Glutamatergic neuron (in vitro differentiated cells): ENCODE measurements around the gene NAA15. TPM values are rescaled to one million over a fixed set of nuclear protein-coding genes. Genes with fewer than 3 reads are reported as not detected.

Experiments
- DNase-seq: peaks from one replicate; pipeline ENCODE4 v3.0.0; 2022
- H3K27ac Mint-ChIP-seq: one replicate; pipeline ENCODE4 v1.8.0; 2020; ENCODE audit warnings: mild to moderate bottlenecking, mixed read lengths, inconsistent platforms; ENCODE audit not compliant: unreplicated experiment
- H3K27me3 Mint-ChIP-seq: one replicate; pipeline ENCODE4 v1.8.0; 2020; ENCODE audit warnings: mild to moderate bottlenecking, moderate library complexity, mixed read lengths, inconsistent platforms; ENCODE audit not compliant: unreplicated experiment
- H3K36me3 Mint-ChIP-seq: one replicate; pipeline ENCODE4 v1.8.0; 2020; ENCODE audit warnings: mild to moderate bottlenecking, mixed read lengths, inconsistent platforms; ENCODE audit not compliant: unreplicated experiment
- H3K4me1 Mint-ChIP-seq: one replicate; pipeline ENCODE4 v1.8.0; 2020; ENCODE audit warnings: mild to moderate bottlenecking, low read depth, mixed read lengths, inconsistent platforms; ENCODE audit not compliant: unreplicated experiment
- H3K4me3 Mint-ChIP-seq: one replicate; pipeline ENCODE4 v1.8.0; 2020; ENCODE audit warnings: mild to moderate bottlenecking, mixed read lengths, inconsistent platforms; ENCODE audit not compliant: unreplicated experiment
- H3K9me3 Mint-ChIP-seq: one replicate; pipeline ENCODE4 v1.8.0; 2020; ENCODE audit warnings: mild to moderate bottlenecking, moderate library complexity, mixed read lengths, inconsistent platforms; ENCODE audit not compliant: unreplicated experiment
- total RNA-seq: library from RNA; stranded (reverse); fragmentation: NEBNext Ultra II Directional; extraction: Animal tissue kit (Norgen Biotek cat#: 25700); gene quantifications from one replicate; pipeline ENCODE4 v1.2.1, GENCODE V29; 2021; ENCODE audit not compliant: unreplicated experiment
- TF ChIP-seq, protein P1 (sequence below): fragments of 200-600 bp; sonication (generic); IDR thresholded peaks from one replicate; pipeline ENCODE4 v1.5.0; 2021; ENCODE audit not compliant: partially characterized antibody, unreplicated experiment

Gene NAA15
- total RNA-seq, 1 donor from 2014 or later, result 44.9 TPM

DNA sequence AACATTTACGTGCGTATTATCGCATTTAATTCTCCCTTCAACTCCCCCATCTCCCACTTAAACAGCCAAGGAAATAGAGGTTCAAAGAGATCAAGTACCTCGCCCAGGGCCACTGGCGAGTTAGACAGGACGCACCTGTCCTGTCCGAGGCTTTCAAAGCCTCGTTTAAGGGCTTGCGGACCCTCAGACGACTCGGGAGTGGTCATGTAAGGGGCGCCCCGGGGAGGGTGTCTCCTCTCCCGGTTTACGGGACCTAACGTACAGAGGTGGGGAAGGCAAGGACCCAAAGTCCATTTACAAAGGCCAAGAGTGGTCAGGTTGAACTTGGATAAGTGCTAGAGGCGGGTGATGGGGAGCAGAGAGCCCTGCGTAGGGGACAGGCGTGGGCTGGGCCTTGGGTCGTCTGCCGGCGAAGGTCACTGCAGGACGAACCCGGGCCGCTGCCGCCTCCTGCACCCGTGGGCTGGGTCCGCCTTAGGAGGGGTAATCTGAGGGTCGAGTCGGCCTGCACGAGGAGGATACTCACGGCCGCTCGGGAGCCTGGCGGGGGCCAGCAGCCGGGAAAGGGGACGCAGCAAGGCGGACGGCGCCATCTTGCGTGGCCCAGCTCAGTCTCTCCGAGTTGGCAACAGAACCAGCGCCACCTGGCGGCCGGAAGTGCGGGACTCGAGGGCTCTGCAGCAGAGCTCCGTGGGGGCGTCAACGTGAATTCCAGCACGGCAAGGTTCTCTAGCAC, 5.9 kb upstream of the NAA15 start:
- no peaks in the 10 kb centered on the region for H3K27me3 Mint-ChIP-seq
- peak; percentile 100 for DNase-seq
- TF ChIP-seq, protein P1, sequence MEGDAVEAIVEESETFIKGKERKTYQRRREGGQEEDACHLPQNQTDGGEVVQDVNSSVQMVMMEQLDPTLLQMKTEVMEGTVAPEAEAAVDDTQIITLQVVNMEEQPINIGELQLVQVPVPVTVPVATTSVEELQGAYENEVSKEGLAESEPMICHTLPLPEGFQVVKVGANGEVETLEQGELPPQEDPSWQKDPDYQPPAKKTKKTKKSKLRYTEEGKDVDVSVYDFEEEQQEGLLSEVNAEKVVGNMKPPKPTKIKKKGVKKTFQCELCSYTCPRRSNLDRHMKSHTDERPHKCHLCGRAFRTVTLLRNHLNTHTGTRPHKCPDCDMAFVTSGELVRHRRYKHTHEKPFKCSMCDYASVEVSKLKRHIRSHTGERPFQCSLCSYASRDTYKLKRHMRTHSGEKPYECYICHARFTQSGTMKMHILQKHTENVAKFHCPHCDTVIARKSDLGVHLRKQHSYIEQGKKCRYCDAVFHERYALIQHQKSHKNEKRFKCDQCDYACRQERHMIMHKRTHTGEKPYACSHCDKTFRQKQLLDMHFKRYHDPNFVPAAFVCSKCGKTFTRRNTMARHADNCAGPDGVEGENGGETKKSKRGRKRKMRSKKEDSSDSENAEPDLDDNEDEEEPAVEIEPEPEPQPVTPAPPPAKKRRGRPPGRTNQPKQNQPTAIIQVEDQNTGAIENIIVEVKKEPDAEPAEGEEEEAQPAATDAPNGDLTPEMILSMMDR, result peak; percentile 97
- H3K9me3 Mint-ChIP-seq, result peaks cover 2% of the 10 kb centered on the region
- peak overlapping the region; percentile 98 for H3K4me3 Mint-ChIP-seq
- H3K27ac Mint-ChIP-seq, result peak overlapping the region; percentile 95
- no peaks in the 10 kb centered on the region for H3K36me3 Mint-ChIP-seq
- peaks cover 4% of the 10 kb centered on the region for H3K4me1 Mint-ChIP-seq

DNA sequence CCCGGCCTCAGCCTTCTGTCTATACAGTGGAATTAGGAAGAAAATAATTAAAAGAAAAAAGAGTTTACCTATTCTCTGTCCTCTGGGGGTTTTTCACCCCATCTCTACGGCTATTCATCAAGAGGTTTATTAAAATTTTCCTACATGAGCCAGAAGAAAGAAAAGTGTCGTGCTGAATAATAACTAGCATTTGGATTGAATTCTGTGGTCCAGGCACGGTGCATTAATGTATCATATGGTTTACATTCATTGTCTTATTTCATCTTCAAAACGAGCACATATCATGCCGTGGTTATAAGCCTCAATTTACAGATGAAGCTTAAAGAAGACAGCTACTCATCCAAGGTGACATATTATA, 5.4 kb upstream of the NAA15 start:
- DNase-seq, result no peak
- Mint-ChIP-seq H3K9me3 (peaks cover 7% of the 10 kb centered on the region), H3K4me1 (peaks cover 8% of the 10 kb centered on the region), H3K27ac (peak overlapping the region; percentile 95), H3K27me3 (peaks cover 3% of the 10 kb centered on the region), H3K36me3 (no peaks in the 10 kb centered on the region), H3K4me3 (peak overlapping the region; percentile 98)
- TF ChIP-seq, protein P1, result peak; percentile 8

DNA sequence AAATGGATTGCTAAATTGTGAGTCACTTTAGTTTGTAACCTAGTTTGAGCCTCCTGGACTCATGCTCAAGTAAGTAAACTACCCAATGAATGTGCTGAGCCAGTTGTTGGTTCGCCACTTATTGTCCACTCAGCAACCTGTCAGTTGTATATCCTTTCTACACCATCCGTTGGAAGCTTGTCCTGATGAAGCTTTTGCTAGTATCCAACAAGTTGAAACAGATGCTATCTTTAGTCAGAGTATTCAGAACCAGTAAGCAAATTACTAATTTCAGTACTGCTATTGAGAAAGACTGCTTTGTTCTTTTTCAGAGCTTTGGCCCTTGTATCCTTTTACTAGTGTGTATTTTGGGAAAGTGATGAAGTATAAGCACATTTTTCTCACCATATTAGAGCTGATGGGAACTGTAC, 4.3 kb upstream of the NAA15 start:
- H3K36me3 Mint-ChIP-seq, result no peaks in the 10 kb centered on the region
- no peak overlapping the region for H3K27ac Mint-ChIP-seq
- TF ChIP-seq, protein P1, result no peak
- peaks cover 6% of the 10 kb centered on the region for H3K27me3 Mint-ChIP-seq
- peaks cover 9% of the 10 kb centered on the region for H3K4me1 Mint-ChIP-seq
- H3K9me3 Mint-ChIP-seq, result peaks cover 9% of the 10 kb centered on the region
- H3K4me3 Mint-ChIP-seq, result no peak overlapping the region
- DNase-seq, result no peak

DNA sequence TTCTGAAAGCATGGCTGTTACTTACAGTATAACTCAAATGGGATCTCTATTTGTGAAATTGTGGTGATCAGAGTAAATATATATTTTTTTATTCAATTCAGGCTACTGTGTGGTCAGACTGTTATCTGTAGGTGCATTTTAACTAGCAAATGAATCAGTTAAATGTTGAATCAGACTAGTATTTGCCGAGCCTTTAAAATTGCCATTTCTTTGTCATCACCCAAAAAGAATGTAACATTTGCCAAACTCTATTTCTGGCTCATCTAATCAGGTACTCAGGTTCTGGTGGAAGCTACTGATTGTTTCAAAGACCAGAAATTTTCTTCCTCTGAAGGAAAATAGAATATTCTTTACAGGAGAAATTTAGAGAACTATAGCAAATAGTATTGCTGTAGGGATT, 1.8 kb upstream of the NAA15 start:
- Mint-ChIP-seq H3K4me3 (no peak overlapping the region), H3K27ac (no peak overlapping the region), H3K4me1 (peaks cover 12% of the 10 kb centered on the region), H3K27me3 (peaks cover 6% of the 10 kb centered on the region), H3K9me3 (peaks cover 9% of the 10 kb centered on the region), H3K36me3 (no peaks in the 10 kb centered on the region)
- no peak for DNase-seq
- TF ChIP-seq, protein P1, result no peak

DNA sequence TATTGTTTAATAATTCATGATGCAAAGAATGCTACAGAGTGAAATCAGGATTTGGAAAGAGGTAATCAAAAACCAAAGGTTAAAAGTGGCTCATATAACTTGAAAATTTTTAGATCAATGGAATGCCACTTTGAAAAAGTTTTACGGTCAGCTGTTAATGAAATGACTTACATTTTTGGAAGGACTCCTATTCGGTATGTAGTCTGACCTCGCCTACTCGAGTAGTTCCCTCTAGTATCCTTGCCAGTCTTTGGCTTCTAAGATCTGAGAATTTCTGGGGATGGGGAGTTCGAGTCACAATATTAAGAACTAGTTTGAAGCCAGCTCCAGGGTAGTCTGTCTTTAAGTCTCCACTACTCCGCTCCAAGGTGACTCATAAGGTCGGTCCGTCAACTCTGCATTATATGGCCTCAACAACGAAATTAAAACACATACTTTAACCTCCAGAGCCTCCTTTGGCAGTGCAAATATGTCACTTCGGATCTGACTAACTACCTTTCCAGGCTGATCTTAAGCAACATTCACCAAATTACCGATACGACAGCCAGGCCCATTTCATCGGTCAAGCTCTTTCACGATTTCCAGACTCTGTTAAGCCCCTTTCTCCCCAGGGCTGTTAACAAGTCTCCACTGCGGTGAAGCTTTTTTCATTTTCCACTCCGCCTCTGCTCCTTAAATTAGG, 733 bp upstream of the NAA15 start:
- TF ChIP-seq, protein P1, result no peak
- Mint-ChIP-seq H3K36me3 (peaks cover 5% of the 10 kb centered on the region), H3K4me3 (peak overlapping the region; percentile 100), H3K27me3 (peaks cover 6% of the 10 kb centered on the region), H3K27ac (peak overlapping the region; percentile 99), H3K9me3 (peaks cover 7% of the 10 kb centered on the region), H3K4me1 (peaks cover 10% of the 10 kb centered on the region)
- DNase-seq, result no peak
